HEK293 (cell line): ENCODE data around the gene MOCS3.

ENCODE experiments used
- CTCF ChIA-PET: fragments of 350-600 bp; formaldehyde crosslinking; extraction: SDS; loops from one replicate; lab custom pipeline; 2021; ENCODE audit warnings: antibody characterized with exemption; lab: Yijun Ruan, JAX
- POLR2A ChIA-PET: fragments of 300-600 bp; formaldehyde crosslinking; extraction: SDS; loops from one replicate; lab custom pipeline; 2020; ENCODE audit warnings: antibody characterized with exemption, inconsistent platforms; lab: Yijun Ruan, JAX
- H3K27ac ChIP-seq: fragments of 200-500 bp; sonication (Bioruptor generic); 2 replicates; pipeline ENCODE4 v1.5.1; 2014; ENCODE audit warnings: low read depth, low read length, control low read depth, inconsistent platforms; ENCODE audit errors: extremely low read depth
- H3K36me3 ChIP-seq, 2 experiments: fragments of 200-500 bp in 1 of 2; sonication (Bioruptor generic) in 1 of 2; 1 replicate in 1 of 2; 2 replicates in 1 of 2; pipeline ENCODE4 v1.5.1; 2014 to 2017; ENCODE audit warnings: inconsistent platforms in 2 of 2, low read length in 2 of 2; ENCODE audit not compliant: control insufficient read depth in 2 of 2, insufficient read depth in 1 of 2
- H3K4me1 ChIP-seq: fragments of 200-500 bp; sonication (Bioruptor generic); 2 replicates; pipeline ENCODE4 v1.5.1; 2014; ENCODE audit warnings: mild to moderate bottlenecking, low read length, inconsistent platforms; ENCODE audit not compliant: control insufficient read depth, insufficient read depth
- H3K4me3 ChIP-seq: 2 replicates; pipeline ENCODE4 v1.5.1; 2011; ENCODE audit warnings: low read depth, mild to moderate bottlenecking, control low read depth, low read length, moderate library complexity
- H3K9me3 ChIP-seq: fragments of 200-500 bp; sonication (Bioruptor generic); 2 replicates; pipeline ENCODE4 v1.5.1; 2014; ENCODE audit warnings: low read depth, low read length, inconsistent platforms; ENCODE audit not compliant: control insufficient read depth, insufficient read depth
- GLIS1 ChIP-seq: fragments of 450-650 bp; formaldehyde crosslinking; IDR thresholded peaks from 2 replicates; pipeline ENCODE4 v1.5.1; 2016; ENCODE audit warnings: missing biosample characterization, missing genetic modification characterization
- HOXD13 ChIP-seq: sonication (generic); formaldehyde crosslinking; IDR thresholded peaks from 2 replicates; pipeline ENCODE4 v1.8.0; 2022; ENCODE audit warnings: missing genetic modification reagents, borderline replicate concordance
- KLF16 ChIP-seq: fragments of 450-650 bp; formaldehyde crosslinking; IDR thresholded peaks from 2 replicates; pipeline ENCODE4 v1.5.1; 2017; ENCODE audit warnings: missing biosample characterization, missing genetic modification characterization
- OVOL3 ChIP-seq: fragments of 450-650 bp; formaldehyde crosslinking; IDR thresholded peaks from 2 replicates; pipeline ENCODE4 v1.5.1; 2016; ENCODE audit warnings: missing biosample characterization, missing genetic modification characterization
- SP2 ChIP-seq: fragments of 450-650 bp; formaldehyde crosslinking; IDR thresholded peaks from 2 replicates; pipeline ENCODE4 v1.5.1; 2016; ENCODE audit warnings: missing biosample characterization, missing genetic modification characterization
- SP7 ChIP-seq: fragments of 450-650 bp; formaldehyde crosslinking; IDR thresholded peaks from 2 replicates; pipeline ENCODE4 v1.5.1; 2016; ENCODE audit warnings: missing biosample characterization, missing genetic modification characterization
- ZBTB17 ChIP-seq: fragments of 450-650 bp; formaldehyde crosslinking; IDR thresholded peaks from 2 replicates; pipeline ENCODE4 v1.5.1; 2016; ENCODE audit warnings: missing biosample characterization, missing genetic modification characterization
- ZBTB26 ChIP-seq: fragments of 450-650 bp; formaldehyde crosslinking; optimal IDR thresholded peaks from 2 replicates; pipeline ENCODE3; 2016; ENCODE audit warnings: missing biosample characterization, mild to moderate bottlenecking, missing genetic modification characterization
- ZNF10 ChIP-seq: fragments of 450-650 bp; formaldehyde crosslinking; IDR thresholded peaks from 2 replicates; pipeline ENCODE4 v1.5.1; 2017; ENCODE audit warnings: missing biosample characterization, missing genetic modification characterization
- ZNF174 ChIP-seq: fragments of 450-650 bp; formaldehyde crosslinking; IDR thresholded peaks from 2 replicates; pipeline ENCODE4 v1.5.0; 2017; ENCODE audit warnings: missing biosample characterization, mild to moderate bottlenecking, missing genetic modification characterization
- ZNF19 ChIP-seq: fragments of 450-650 bp; formaldehyde crosslinking; IDR thresholded peaks from 2 replicates; pipeline ENCODE4; 2016; ENCODE audit warnings: missing biosample characterization, missing genetic modification characterization, low read depth
- ZNF248 ChIP-seq: fragments of 450-650 bp; formaldehyde crosslinking; IDR thresholded peaks from 2 replicates; pipeline ENCODE4 v1.5.1; 2017; ENCODE audit warnings: missing biosample characterization, missing genetic modification characterization
- ZNF426 ChIP-seq: fragments of 450-650 bp; formaldehyde crosslinking; IDR thresholded peaks from 2 replicates; pipeline ENCODE4 v1.5.1; 2017; ENCODE audit warnings: missing biosample characterization, missing genetic modification characterization, mild to moderate bottlenecking, inconsistent platforms, moderate library complexity
- ZNF600 ChIP-seq: fragments of 450-650 bp; formaldehyde crosslinking; IDR thresholded peaks from 2 replicates; pipeline ENCODE4 v1.5.1; 2016; ENCODE audit warnings: missing biosample characterization, missing genetic modification characterization
- ZNF664 ChIP-seq: fragments of 450-650 bp; formaldehyde crosslinking; IDR thresholded peaks from 2 replicates; pipeline ENCODE4 v1.5.1; 2016; ENCODE audit warnings: missing biosample characterization, missing genetic modification characterization
- ZNF670 ChIP-seq: fragments of 450-650 bp; formaldehyde crosslinking; IDR thresholded peaks from 2 replicates; pipeline ENCODE4 v1.5.1; 2016; ENCODE audit warnings: missing biosample characterization, missing genetic modification characterization, low read depth
- TF ChIP-seq, protein P1 (sequence below): fragments of 450-650 bp; formaldehyde crosslinking; IDR thresholded peaks from 2 replicates; pipeline ENCODE4 v1.5.1; 2016; ENCODE audit warnings: missing biosample characterization, missing genetic modification characterization
- TF ChIP-seq, protein P2 (sequence below): fragments of 450-650 bp; formaldehyde crosslinking; IDR thresholded peaks from 2 replicates; pipeline ENCODE4 v1.5.1; 2016; ENCODE audit warnings: missing biosample characterization, missing genetic modification characterization
- TF ChIP-seq, protein P3 (sequence below): fragments of 450-650 bp; formaldehyde crosslinking; IDR thresholded peaks from 2 replicates; pipeline ENCODE4 v1.5.1; 2016; ENCODE audit warnings: missing biosample characterization, missing genetic modification characterization
- TF ChIP-seq, protein P4 (sequence below): fragments of 450-650 bp; formaldehyde crosslinking; IDR thresholded peaks from 2 replicates; pipeline ENCODE4 v1.5.1; 2016; ENCODE audit warnings: missing biosample characterization, missing genetic modification characterization

MOCS3 gene

DNA sequence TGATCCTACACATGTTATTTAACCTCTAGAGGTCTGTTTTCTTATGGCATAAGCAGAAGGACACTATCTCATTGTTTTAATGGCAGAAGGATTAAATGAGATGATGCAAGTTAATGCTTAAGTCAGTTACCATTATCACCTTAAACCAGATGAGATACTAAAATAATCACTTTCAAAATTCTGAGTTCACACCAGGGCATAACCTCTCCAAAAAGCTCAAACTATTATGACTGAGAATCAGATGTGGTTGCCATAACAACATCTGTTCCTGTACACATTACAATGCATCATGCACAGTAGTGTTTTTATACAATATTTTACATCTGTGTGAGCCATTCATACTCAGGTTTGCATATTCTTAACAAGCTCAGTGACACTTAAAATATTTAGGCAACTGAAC lies 37.6 kb upstream of the MOCS3 start:
- H3K9me3 ChIP-seq, result no peaks in the 10 kb centered on the region
- H3K4me1 ChIP-seq, result peaks cover 27% of the 10 kb centered on the region
- peaks cover 4 to 73% of the 10 kb centered on the region in 2 experiments for H3K36me3 ChIP-seq
- POLR2A ChIA-PET, result interaction anchor here (2.0 kb wide), 1 partner anchor 10 kb away, joined by 20 read pairs; the partner anchor contains the start of gene ADNP
- TF ChIP-seq OVOL3 (tag by site-specific recombination) (no peak), ZNF664 (tag by site-specific recombination) (peak; percentile 83), HOXD13 (CRISPR knock-in tag) (no peak), GLIS1 (tag by site-specific recombination) (no peak), SP7 (tag by site-specific recombination) (no peak), ZNF248 (tag by site-specific recombination) (no peak), KLF16 (peak; percentile 22; the same call in 1 of the 2 replicates), ZNF600 (0 out of 2 replicates have a peak, but pooled peaks have one; percentile 12)
- TF ChIP-seq, protein P1, sequence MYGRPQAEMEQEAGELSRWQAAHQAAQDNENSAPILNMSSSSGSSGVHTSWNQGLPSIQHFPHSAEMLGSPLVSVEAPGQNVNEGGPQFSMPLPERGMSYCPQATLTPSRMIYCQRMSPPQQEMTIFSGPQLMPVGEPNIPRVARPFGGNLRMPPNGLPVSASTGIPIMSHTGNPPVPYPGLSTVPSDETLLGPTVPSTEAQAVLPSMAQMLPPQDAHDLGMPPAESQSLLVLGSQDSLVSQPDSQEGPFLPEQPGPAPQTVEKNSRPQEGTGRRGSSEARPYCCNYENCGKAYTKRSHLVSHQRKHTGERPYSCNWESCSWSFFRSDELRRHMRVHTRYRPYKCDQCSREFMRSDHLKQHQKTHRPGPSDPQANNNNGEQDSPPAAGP, result no peak
- TF ChIP-seq, protein P2, sequence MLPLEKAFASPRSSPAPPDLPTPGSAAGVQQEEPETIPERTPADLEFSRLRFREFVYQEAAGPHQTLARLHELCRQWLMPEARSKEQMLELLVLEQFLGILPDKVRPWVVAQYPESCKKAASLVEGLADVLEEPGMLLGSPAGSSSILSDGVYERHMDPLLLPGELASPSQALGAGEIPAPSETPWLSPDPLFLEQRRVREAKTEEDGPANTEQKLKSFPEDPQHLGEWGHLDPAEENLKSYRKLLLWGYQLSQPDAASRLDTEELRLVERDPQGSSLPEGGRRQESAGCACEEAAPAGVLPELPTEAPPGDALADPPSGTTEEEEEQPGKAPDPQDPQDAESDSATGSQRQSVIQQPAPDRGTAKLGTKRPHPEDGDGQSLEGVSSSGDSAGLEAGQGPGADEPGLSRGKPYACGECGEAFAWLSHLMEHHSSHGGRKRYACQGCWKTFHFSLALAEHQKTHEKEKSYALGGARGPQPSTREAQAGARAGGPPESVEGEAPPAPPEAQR (tag by site-specific recombination), result no peak
- H3K27ac ChIP-seq, result no peak overlapping the region
- H3K4me3 ChIP-seq, result no peak overlapping the region
- CTCF ChIA-PET, result interaction anchor here (3.6 kb wide), 1 partner anchor 8 kb away, joined by 33 read pairs; no protein-coding TSS in a partner anchor

GRCh38 chr20:50921803-50922501 lies 36.7 kb upstream of the MOCS3 start:
- H3K9me3 ChIP-seq, result no peaks in the 10 kb centered on the region
- H3K27ac ChIP-seq, result no peak overlapping the region
- CTCF ChIA-PET, result no interaction called here
- H3K36me3 ChIP-seq, result peaks cover 4 to 79% of the 10 kb centered on the region in 2 experiments
- no peak overlapping the region for H3K4me3 ChIP-seq
- TF ChIP-seq ZNF10 (tag by site-specific recombination) (no peak), ZBTB26 (no peak)
- POLR2A ChIA-PET, result no interaction called here
- peaks cover 23% of the 10 kb centered on the region for H3K4me1 ChIP-seq

GRCh38 chr20:50924261-50924920 lies 34.2 kb upstream of the MOCS3 start:
- peaks cover 10 to 84% of the 10 kb centered on the region in 2 experiments for H3K36me3 ChIP-seq
- no peak overlapping the region for H3K4me3 ChIP-seq
- H3K4me1 ChIP-seq, result peaks cover 9% of the 10 kb centered on the region
- no peaks in the 10 kb centered on the region for H3K9me3 ChIP-seq
- ChIA-PET POLR2A (no interaction called here), CTCF (interaction anchor here (0.6 to 1.6 kb wide), 4 partner anchors 130 to 444 kb away, joined by 3 to 6 read pairs (median 4); partner anchors contain the start of gene BCAS4)
- no peak overlapping the region for H3K27ac ChIP-seq
- TF ChIP-seq, protein P1, result no peak
- TF ChIP-seq ZNF426 (tag by site-specific recombination) (no peak), ZBTB17 (tag by site-specific recombination) (no peak), ZNF19 (tag by site-specific recombination) (no peak), ZNF670 (no peak), ZNF174 (no peak), SP2 (tag by site-specific recombination) (no peak)
- TF ChIP-seq, protein P3, sequence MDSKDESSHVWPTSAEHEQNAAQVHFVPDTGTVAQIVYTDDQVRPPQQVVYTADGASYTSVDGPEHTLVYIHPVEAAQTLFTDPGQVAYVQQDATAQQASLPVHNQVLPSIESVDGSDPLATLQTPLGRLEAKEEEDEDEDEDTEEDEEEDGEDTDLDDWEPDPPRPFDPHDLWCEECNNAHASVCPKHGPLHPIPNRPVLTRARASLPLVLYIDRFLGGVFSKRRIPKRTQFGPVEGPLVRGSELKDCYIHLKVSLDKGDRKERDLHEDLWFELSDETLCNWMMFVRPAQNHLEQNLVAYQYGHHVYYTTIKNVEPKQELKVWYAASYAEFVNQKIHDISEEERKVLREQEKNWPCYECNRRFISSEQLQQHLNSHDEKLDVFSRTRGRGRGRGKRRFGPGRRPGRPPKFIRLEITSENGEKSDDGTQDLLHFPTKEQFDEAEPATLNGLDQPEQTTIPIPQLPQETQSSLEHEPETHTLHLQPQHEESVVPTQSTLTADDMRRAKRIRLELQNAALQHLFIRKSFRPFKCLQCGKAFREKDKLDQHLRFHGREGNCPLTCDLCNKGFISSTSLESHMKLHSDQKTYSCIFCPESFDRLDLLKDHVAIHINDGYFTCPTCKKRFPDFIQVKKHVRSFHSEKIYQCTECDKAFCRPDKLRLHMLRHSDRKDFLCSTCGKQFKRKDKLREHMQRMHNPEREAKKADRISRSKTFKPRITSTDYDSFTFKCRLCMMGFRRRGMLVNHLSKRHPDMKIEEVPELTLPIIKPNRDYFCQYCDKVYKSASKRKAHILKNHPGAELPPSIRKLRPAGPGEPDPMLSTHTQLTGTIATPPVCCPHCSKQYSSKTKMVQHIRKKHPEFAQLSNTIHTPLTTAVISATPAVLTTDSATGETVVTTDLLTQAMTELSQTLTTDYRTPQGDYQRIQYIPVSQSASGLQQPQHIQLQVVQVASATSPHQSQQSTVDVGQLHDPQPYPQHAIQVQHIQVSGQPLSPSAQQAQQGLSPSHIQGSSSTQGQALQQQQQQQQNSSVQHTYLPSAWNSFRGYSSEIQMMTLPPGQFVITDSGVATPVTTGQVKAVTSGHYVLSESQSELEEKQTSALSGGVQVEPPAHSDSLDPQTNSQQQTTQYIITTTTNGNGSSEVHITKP (tag by site-specific recombination), result no peak
- TF ChIP-seq, protein P4, sequence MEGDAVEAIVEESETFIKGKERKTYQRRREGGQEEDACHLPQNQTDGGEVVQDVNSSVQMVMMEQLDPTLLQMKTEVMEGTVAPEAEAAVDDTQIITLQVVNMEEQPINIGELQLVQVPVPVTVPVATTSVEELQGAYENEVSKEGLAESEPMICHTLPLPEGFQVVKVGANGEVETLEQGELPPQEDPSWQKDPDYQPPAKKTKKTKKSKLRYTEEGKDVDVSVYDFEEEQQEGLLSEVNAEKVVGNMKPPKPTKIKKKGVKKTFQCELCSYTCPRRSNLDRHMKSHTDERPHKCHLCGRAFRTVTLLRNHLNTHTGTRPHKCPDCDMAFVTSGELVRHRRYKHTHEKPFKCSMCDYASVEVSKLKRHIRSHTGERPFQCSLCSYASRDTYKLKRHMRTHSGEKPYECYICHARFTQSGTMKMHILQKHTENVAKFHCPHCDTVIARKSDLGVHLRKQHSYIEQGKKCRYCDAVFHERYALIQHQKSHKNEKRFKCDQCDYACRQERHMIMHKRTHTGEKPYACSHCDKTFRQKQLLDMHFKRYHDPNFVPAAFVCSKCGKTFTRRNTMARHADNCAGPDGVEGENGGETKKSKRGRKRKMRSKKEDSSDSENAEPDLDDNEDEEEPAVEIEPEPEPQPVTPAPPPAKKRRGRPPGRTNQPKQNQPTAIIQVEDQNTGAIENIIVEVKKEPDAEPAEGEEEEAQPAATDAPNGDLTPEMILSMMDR (tag by site-specific recombination), result no peak
